GM06990 (cell line): ENCODE measurements around the gene BUD23.

Experiments
- DNase-seq: peaks from one replicate; pipeline ENCODE4 v3.0.0-alpha.2; 2011; ENCODE audit not compliant: insufficient read length; ENCODE audit errors: extremely low read depth
- H3K27me3 ChIP-seq: replicated peaks from 2 replicates; pipeline ENCODE4 v1.6.0; 2011; ENCODE audit warnings: low read length; ENCODE audit not compliant: control insufficient read depth, insufficient read depth
- H3K36me3 ChIP-seq: 2 replicates; pipeline ENCODE4 v1.5.1; 2011; ENCODE audit warnings: low read length; ENCODE audit not compliant: control insufficient read depth, insufficient read depth
- H3K4me3 ChIP-seq: replicated peaks from 2 replicates; pipeline ENCODE4 v1.5.1; 2011; ENCODE audit warnings: low read depth, mild to moderate bottlenecking, control low read depth, low read length
- CTCF ChIP-seq: IDR thresholded peaks from 2 replicates; pipeline ENCODE4 v1.5.1; 2011; ENCODE audit warnings: low read length, control low read depth, mild to moderate bottlenecking, inconsistent platforms; ENCODE audit not compliant: insufficient read depth, poor library complexity, severe bottlenecking

The BUD23 gene

GRCh38 chr7:73738220-73738611 is 54.8 kb downstream of the BUD23 start:
- TF ChIP-seq CTCF = no peak
- no peaks in the 10 kb centered on the region for H3K27me3 ChIP-seq
- peaks cover 7% of the 10 kb centered on the region for H3K36me3 ChIP-seq
- peak; percentile 75 for DNase-seq
- H3K4me3 ChIP-seq = peak overlapping the region; percentile 83

- DNase-seq = peak; percentile 98
- no peak for TF ChIP-seq CTCF
- Histone ChIP-seq H3K27me3 (no peaks in the 10 kb centered on the region), H3K36me3 (peaks cover 7% of the 10 kb centered on the region), H3K4me3 (peak within 1 kb of the TSS; percentile 83)
Observed at GRCh38 chr7:73738612-73739386, 55.4 kb downstream of the BUD23 start, which contains the start of gene ABHD11. TSS of gene ABHD11 (minus strand) at chr7:73738802. CDS start at chr7:73738770, 32 bp downstream.

- no peak for TF ChIP-seq CTCF
- H3K27me3 ChIP-seq = no peaks in the 10 kb centered on the region
- H3K4me3 ChIP-seq = peak overlapping the region; percentile 83
- peaks cover 7% of the 10 kb centered on the region for H3K36me3 ChIP-seq
- DNase-seq = no peak
Observed at GRCh38 chr7:73739387-73739767, 56.0 kb downstream of the BUD23 start.

GRCh38 chr7:73740212-73740611 is 56.8 kb downstream of the BUD23 start:
- Histone ChIP-seq H3K4me3 (no peak overlapping the region), H3K36me3 (peaks cover 7% of the 10 kb centered on the region), H3K27me3 (no peaks in the 10 kb centered on the region)
- no peak for DNase-seq
- TF ChIP-seq CTCF = no peak

GRCh38 chr7:73740771-73741170 is 57.4 kb downstream of the BUD23 start:
- TF ChIP-seq CTCF = no peak
- peaks cover 7% of the 10 kb centered on the region for H3K36me3 ChIP-seq
- DNase-seq = no peak
- no peak overlapping the region for H3K4me3 ChIP-seq
- no peaks in the 10 kb centered on the region for H3K27me3 ChIP-seq

GRCh38 chr7:73741600-73741999 is 58.2 kb downstream of the BUD23 start:
- Histone ChIP-seq H3K4me3 (no peak overlapping the region), H3K36me3 (peaks cover 2% of the 10 kb centered on the region), H3K27me3 (no peaks in the 10 kb centered on the region)
- no peak for TF ChIP-seq CTCF
- DNase-seq = no peak
